ENCODE results near the gene TRAPPC14. TPM values are rescaled to one million over a fixed set of nuclear protein-coding genes. Genes with fewer than 3 reads are reported as not detected.

TRAPPC14 gene
- total and polyA plus RNA-seq, 2 of the 13 experiments (the other 11 are each of a cell fraction or from before 2014, with no cell fraction given): 4.7 to 9.6 TPM

GRCh38 chr7:100119072-100119969 lies 39.2 kb downstream of the TRAPPC14 start, which contains the start of the genes CNPY4 and TAF6 (continued):
- peak; percentile 63; the same call in 1 of the 2 replicates for TF ChIP-seq ZNF329 (CRISPR knock-in tag; IDR thresholded peaks at IDR 0.05; ENCODE audit: low read depth)
- TF ChIP-seq ZSCAN20 (CRISPR knock-in tag; IDR thresholded peaks at IDR 0.05; ENCODE audit: borderline replicate concordance): peak; percentile 92; the same call in 1 of the 2 replicates
- no peak for TF ChIP-seq GATA4 (IDR thresholded peaks at IDR 0.05; ENCODE audit: borderline replicate concordance, low read depth)
- peak; percentile 60; the same call in 1 of the 2 replicates for TF ChIP-seq ZNF510 (CRISPR knock-in tag; IDR thresholded peaks at IDR 0.05; ENCODE audit: low read depth)
- no peak for TF ChIP-seq SIN3B (IDR thresholded peaks at IDR 0.05; ENCODE audit: low read length)
- TF ChIP-seq MXD4 (CRISPR knock-in tag; IDR thresholded peaks at IDR 0.05): no peak; the same call in 1 of the 2 replicates
- TF ChIP-seq AGO1 (IDR thresholded peaks at IDR 0.05; ENCODE audit: low read depth, low read length, poor library complexity, severe bottlenecking): peak; percentile 76
- no peak for TF ChIP-seq PRPF4 (IDR thresholded peaks at IDR 0.05; ENCODE audit: low read depth, low read length, poor library complexity, severe bottlenecking)
- TF ChIP-seq JDP2 (CRISPR knock-in tag; IDR thresholded peaks at IDR 0.05; ENCODE audit: borderline replicate concordance): no peak; the same call in 1 of the 2 replicates
- no peak for TF ChIP-seq POLR2AphosphoS2 (IDR thresholded peaks at IDR 0.05; ENCODE audit: low read depth, low read length)
- TF ChIP-seq ZFP41 (CRISPR knock-in tag; IDR thresholded peaks at IDR 0.05; ENCODE audit: borderline replicate concordance): no peak
- TF ChIP-seq NCOA1 (CRISPR knock-in tag; IDR thresholded peaks at IDR 0.05): no peak
- TF ChIP-seq ZNF646 (CRISPR knock-in tag; IDR thresholded peaks at IDR 0.05): no peak
- no peak for TF ChIP-seq CHD4 (IDR thresholded peaks at IDR 0.05; ENCODE audit: borderline replicate concordance, low read length)
- TF ChIP-seq, protein P1, sequence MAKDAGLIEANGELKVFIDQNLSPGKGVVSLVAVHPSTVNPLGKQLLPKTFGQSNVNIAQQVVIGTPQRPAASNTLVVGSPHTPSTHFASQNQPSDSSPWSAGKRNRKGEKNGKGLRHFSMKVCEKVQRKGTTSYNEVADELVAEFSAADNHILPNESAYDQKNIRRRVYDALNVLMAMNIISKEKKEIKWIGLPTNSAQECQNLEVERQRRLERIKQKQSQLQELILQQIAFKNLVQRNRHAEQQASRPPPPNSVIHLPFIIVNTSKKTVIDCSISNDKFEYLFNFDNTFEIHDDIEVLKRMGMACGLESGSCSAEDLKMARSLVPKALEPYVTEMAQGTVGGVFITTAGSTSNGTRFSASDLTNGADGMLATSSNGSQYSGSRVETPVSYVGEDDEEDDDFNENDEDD (CRISPR knock-in tag; IDR thresholded peaks at IDR 0.05; ENCODE audit: borderline replicate concordance): peak; percentile 65; the same call in 1 of the 2 replicates
- TF ChIP-seq ZNF335 (CRISPR knock-in tag; IDR thresholded peaks at IDR 0.05): 0 out of 2 replicates have a peak, but pooled peaks have one; percentile 50
- no peak for TF ChIP-seq ZNF678 (CRISPR knock-in tag; IDR thresholded peaks at IDR 0.05)
- no peak for TF ChIP-seq ZNF3 (CRISPR knock-in tag; IDR thresholded peaks at IDR 0.05)
- TF ChIP-seq BRF2 (CRISPR knock-in tag; IDR thresholded peaks at IDR 0.05): no peak
- peak; percentile 85 for TF ChIP-seq SIN3A (IDR thresholded peaks at IDR 0.05; ENCODE audit: borderline replicate concordance, low read depth, low read length)

Measured in HepG2 (cell line).